ENCODE results near the gene SPECC1L. TPM values are rescaled to one million over a fixed set of nuclear protein-coding genes. Genes with fewer than 3 reads are reported as not detected.

SPECC1L gene
- total and polyA plus RNA-seq, 9 donors = 20.4 to 30.4 (median 26.0) TPM

DNA sequence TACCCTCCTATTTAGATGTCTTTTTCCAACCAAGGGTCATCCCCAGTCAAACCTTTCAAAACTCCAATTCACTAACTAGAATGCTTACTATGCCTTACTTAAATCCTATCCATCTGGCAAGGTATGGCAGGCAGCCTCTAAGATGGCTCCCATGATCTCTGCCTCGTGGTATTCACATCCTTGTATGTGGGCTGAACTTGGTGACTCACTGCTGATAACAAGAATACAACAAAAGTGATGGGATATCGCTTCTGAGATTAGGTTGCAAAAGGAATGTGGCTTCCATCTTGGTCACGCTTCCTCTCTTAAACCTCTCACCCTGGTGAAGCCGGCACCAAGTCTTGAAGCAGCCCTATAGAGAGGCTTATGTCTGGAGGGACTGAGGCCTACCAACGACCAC, 194.9 kb downstream of the SPECC1L start:
- no peaks in the 10 kb centered on the region for H3K9me3 ChIP-seq (replicated peaks; ENCODE audit: control insufficient read depth, low read depth, low read length)
- H3K36me3 ChIP-seq (ENCODE audit: control insufficient read depth, insufficient read depth, low read length) = no peaks in the 10 kb centered on the region
- no peak overlapping the region for H3K4me3 ChIP-seq (ENCODE audit: low read length)
- H3K27me3 ChIP-seq (ENCODE audit: control insufficient read depth, insufficient read depth, low read length) = no peaks in the 10 kb centered on the region
- H3K27ac ChIP-seq (ENCODE audit: low read length) = no peak overlapping the region
- WGBS (ENCODE audit: insufficient coverage) = 60% methylated on average over 1 of the region's 5 CpGs
- H3K4me1 ChIP-seq (ENCODE audit: control insufficient read depth, insufficient read depth, low read length) = peaks cover 24% of the 10 kb centered on the region
- no peak for DNase-seq

GRCh38 chr22:24465975-24466374, 195.3 kb downstream of the SPECC1L start:
- no peak for DNase-seq
- Histone ChIP-seq H3K4me3 (ENCODE audit: low read length) (no peak overlapping the region), H3K4me1 (ENCODE audit: control insufficient read depth, insufficient read depth, low read length) (peaks cover 23% of the 10 kb centered on the region), H3K27me3 (ENCODE audit: control insufficient read depth, insufficient read depth, low read length) (no peaks in the 10 kb centered on the region), H3K36me3 (ENCODE audit: control insufficient read depth, insufficient read depth, low read length) (no peaks in the 10 kb centered on the region), H3K27ac (ENCODE audit: low read length) (peak overlapping the region; percentile 71), H3K9me3 (replicated peaks; ENCODE audit: control insufficient read depth, low read depth, low read length) (no peaks in the 10 kb centered on the region)
- no CpG with 5 or more reads among the region's 3 CpGs for WGBS (ENCODE audit: insufficient coverage)

GRCh38 chr22:24466716-24467328, 196.2 kb downstream of the SPECC1L start:
- H3K27ac ChIP-seq (ENCODE audit: low read length) = peak overlapping the region; percentile 71
- no CpG with 5 or more reads among the region's 1 CpG for WGBS (ENCODE audit: insufficient coverage)
- peaks cover 29% of the 10 kb centered on the region for H3K4me1 ChIP-seq (ENCODE audit: control insufficient read depth, insufficient read depth, low read length)
- no peaks in the 10 kb centered on the region for H3K27me3 ChIP-seq (ENCODE audit: control insufficient read depth, insufficient read depth, low read length)
- no peaks in the 10 kb centered on the region for H3K9me3 ChIP-seq (replicated peaks; ENCODE audit: control insufficient read depth, low read depth, low read length)
- H3K36me3 ChIP-seq (ENCODE audit: control insufficient read depth, insufficient read depth, low read length) = no peaks in the 10 kb centered on the region
- peak; percentile 92 for DNase-seq
- H3K4me3 ChIP-seq (ENCODE audit: low read length) = no peak overlapping the region

GRCh38 chr22:24467340-24467739, 196.7 kb downstream of the SPECC1L start:
- Histone ChIP-seq H3K4me1 (ENCODE audit: control insufficient read depth, insufficient read depth, low read length) (peaks cover 29% of the 10 kb centered on the region), H3K27me3 (ENCODE audit: control insufficient read depth, insufficient read depth, low read length) (no peaks in the 10 kb centered on the region), H3K27ac (ENCODE audit: low read length) (peak overlapping the region; percentile 71), H3K4me3 (ENCODE audit: low read length) (no peak overlapping the region), H3K9me3 (replicated peaks; ENCODE audit: control insufficient read depth, low read depth, low read length) (no peaks in the 10 kb centered on the region), H3K36me3 (ENCODE audit: control insufficient read depth, insufficient read depth, low read length) (no peaks in the 10 kb centered on the region)
- no CpG with 5 or more reads among the region's 2 CpGs for WGBS (ENCODE audit: insufficient coverage)
- DNase-seq = no peak

Other genes starting within 250 kb of the SPECC1L start
- 0.40 TPM for gene SUSD2, start 89.3 kb upstream of the SPECC1L start, total RNA-seq
- 1 to 10 TPM in 5 of 8 donors, under 1 TPM in 3; 0.41 to 2.6 (median 1.1) TPM for gene SUSD2, start 89.3 kb upstream of the SPECC1L start, polyA plus RNA-seq (ENCODE audit: insufficient read depth in 1 of 8, insufficient read length in 8 of 8, low replicate concordance in 1 of 8)
- 3.4 TPM for gene GGT5, start 25.7 kb upstream of the SPECC1L start, total RNA-seq
- gene GGT5, start 25.7 kb upstream of the SPECC1L start, polyA plus RNA-seq (ENCODE audit: insufficient read depth in 1 of 8, insufficient read length in 8 of 8, low replicate concordance in 1 of 8) = 10 to 100 TPM; 10.1 to 14.9 (median 13.0) TPM
- gene ADORA2A, start 156.8 kb downstream of the SPECC1L start, total RNA-seq = 8.9 TPM
- gene ADORA2A, start 156.8 kb downstream of the SPECC1L start, polyA plus RNA-seq (ENCODE audit: insufficient read depth in 1 of 8, insufficient read length in 8 of 8, low replicate concordance in 1 of 8) = 10 to 100 TPM in 5 of 8 donors, 1 to 10 TPM in 3; 8.1 to 15.5 (median 11.3) TPM
- gene UPB1, start 224.5 kb downstream of the SPECC1L start, total RNA-seq = 0.75 TPM
- gene UPB1, start 224.5 kb downstream of the SPECC1L start, polyA plus RNA-seq (ENCODE audit: insufficient read depth in 1 of 8, insufficient read length in 8 of 8, low replicate concordance in 1 of 8) = 1 to 10 TPM in 1 of 8 donors, under 1 TPM in 7; 0.29 to 1.0 (median 0.53) TPM

Measured in muscle of leg (tissue), 11 donors.